ENCODE results near the gene ADGRG3. TPM values are rescaled to one million over a fixed set of nuclear protein-coding genes. Genes with fewer than 3 reads are reported as not detected.

The ADGRG3 gene
- total RNA-seq, 2 experiments from 2014 or later, result not detected

DNA sequence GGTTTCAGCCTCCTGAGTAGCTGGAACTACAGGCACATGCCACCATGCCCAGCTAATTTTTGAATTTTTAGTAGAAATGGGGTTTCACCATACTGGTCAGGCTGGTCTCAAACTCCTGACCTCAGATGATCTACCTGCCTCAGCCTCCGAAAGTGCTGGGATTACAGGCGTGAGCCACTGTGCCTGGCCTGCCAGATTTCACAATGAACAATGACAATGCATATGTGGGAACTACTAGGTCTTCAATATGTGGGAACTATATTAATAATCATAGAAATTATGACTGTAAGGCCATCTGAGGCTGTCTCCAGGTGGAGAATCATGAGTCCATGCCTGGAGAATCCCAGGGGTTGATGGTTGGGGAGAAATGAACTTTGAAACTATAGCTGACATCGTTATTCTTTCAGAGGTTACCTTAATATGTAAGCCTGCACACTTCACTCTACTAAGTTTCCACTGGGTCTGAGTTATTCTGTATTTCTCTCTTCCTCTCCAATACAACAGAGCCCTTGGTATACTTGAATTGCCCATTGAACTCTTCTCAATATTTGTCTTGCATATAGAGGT is 19.3 kb downstream of the ADGRG3 start:
- ChIA-PET POLR2A (interaction anchor here (1.5 kb wide), 1 partner anchor 150 kb away, joined by 4 read pairs; the partner anchor contains the start of gene CCDC102A), CTCF (no interaction called here)
- TF ChIP-seq, protein P1, sequence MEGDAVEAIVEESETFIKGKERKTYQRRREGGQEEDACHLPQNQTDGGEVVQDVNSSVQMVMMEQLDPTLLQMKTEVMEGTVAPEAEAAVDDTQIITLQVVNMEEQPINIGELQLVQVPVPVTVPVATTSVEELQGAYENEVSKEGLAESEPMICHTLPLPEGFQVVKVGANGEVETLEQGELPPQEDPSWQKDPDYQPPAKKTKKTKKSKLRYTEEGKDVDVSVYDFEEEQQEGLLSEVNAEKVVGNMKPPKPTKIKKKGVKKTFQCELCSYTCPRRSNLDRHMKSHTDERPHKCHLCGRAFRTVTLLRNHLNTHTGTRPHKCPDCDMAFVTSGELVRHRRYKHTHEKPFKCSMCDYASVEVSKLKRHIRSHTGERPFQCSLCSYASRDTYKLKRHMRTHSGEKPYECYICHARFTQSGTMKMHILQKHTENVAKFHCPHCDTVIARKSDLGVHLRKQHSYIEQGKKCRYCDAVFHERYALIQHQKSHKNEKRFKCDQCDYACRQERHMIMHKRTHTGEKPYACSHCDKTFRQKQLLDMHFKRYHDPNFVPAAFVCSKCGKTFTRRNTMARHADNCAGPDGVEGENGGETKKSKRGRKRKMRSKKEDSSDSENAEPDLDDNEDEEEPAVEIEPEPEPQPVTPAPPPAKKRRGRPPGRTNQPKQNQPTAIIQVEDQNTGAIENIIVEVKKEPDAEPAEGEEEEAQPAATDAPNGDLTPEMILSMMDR (IDR thresholded peaks at IDR 0.05), result no peak
- H3K36me3 Mint-ChIP-seq (ENCODE audit: low read depth), result no peaks in the 10 kb centered on the region
- ATAC-seq (no peak), DNase-seq (no peak)
- H3K4me3 Mint-ChIP-seq, result no peak overlapping the region
- no peak overlapping the region for H3K27ac Mint-ChIP-seq
- H3K9me3 Mint-ChIP-seq, result no peaks in the 10 kb centered on the region
- H3K4me1 Mint-ChIP-seq (ENCODE audit: low read depth), result peaks cover 20% of the 10 kb centered on the region
- intact Hi-C loops (cut with micrococcal nuclease), result no loop called here
- H3K27me3 Mint-ChIP-seq, result no peaks in the 10 kb centered on the region

DNA sequence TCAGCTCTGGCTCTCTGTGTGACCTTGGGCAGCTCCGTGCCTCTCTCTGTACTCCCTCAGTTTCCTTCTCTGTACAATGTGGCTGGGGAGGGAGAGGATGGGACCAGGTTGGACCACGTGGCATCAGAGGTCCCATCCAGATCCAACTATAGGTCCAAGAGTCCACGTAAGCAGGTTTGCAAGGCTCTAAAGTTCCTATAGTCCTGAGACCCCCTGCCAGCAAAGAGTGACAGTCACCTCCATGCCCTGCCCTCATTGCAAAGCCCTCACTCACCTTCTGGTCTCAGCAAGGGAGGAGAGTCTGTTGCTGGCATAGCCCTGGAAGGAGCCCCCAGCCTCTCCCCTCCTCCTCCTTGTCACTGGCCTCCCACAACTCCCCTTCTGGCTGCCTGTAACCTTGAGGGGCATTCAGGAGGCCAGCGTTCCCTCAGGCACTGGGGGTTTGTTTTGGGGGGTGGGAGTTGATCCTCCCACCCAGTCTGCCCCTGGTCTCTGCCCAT is 20.4 kb downstream of the ADGRG3 start:
- no peak for ATAC-seq
- no peaks in the 10 kb centered on the region for H3K36me3 Mint-ChIP-seq (ENCODE audit: low read depth)
- CTCF ChIA-PET, result interaction anchor here (1.2 to 2.0 kb wide), 2 partner anchors 39 to 40 kb away, joined by 3 to 7 read pairs; no protein-coding TSS in a partner anchor
- no peaks in the 10 kb centered on the region for H3K9me3 Mint-ChIP-seq
- POLR2A ChIA-PET, result no interaction called here
- intact Hi-C loops (cut with micrococcal nuclease), result no loop called here
- peak overlapping the region; percentile 88 for H3K27ac Mint-ChIP-seq
- no peak overlapping the region for H3K4me3 Mint-ChIP-seq
- no peak for DNase-seq
- H3K4me1 Mint-ChIP-seq (ENCODE audit: low read depth), result peaks cover 20% of the 10 kb centered on the region
- TF ChIP-seq, protein P1 (IDR thresholded peaks at IDR 0.05), result no peak
- no peaks in the 10 kb centered on the region for H3K27me3 Mint-ChIP-seq

DNA sequence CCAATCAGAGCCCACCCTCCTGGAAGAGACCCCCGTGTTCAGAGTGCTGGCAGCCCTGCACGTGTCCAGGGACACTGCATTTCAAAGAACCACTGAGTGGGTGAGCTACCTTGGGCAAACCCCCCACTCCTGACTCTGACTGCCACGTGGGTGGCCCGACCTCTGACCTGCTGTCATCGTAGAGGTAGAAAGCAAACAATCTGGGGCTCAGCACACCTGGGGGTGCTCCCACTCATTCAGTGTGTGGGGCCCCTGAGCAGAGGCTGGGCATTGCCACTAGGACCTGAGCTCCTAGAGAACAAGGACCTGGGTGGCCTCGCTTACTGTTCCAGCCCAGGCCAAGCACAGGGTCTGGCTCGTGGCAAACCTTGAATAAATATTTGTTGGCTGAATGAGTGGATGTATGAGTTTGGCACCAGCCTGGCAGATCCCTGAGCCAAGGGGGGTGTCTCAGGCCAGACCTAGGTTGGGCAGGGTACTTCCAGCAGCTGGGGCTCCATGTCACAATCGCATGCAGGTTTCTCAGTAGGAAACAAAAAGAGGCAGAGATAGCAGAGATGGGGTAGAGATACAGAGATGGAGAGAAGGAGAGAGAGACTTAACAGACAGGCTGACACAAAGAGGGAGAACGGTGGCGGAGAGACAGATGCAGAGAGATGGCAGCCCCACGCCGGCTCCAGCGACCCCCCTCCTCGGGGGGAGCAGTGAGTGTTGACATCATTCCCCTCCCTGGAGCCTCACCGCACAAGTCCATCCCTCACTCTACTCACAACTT is 21.1 kb downstream of the ADGRG3 start:
- TF ChIP-seq, protein P1 (IDR thresholded peaks at IDR 0.05), result no peak
- DNase-seq, result no peak
- Mint-ChIP-seq H3K4me3 (peak overlapping the region; percentile 60), H3K27ac (peak overlapping the region; percentile 88), H3K27me3 (no peaks in the 10 kb centered on the region), H3K4me1 (ENCODE audit: low read depth) (peaks cover 20% of the 10 kb centered on the region), H3K36me3 (ENCODE audit: low read depth) (no peaks in the 10 kb centered on the region), H3K9me3 (no peaks in the 10 kb centered on the region)
- ChIA-PET POLR2A (interaction anchor here (1.2 kb wide), 2 partner anchors 21 to 46 kb away, joined by 3 to 4 read pairs; partner anchors contain the start of gene ADGRG3), CTCF (interaction anchor here (1.2 to 2.0 kb wide), 3 partner anchors 40 to 113 kb away, joined by 3 to 11 read pairs (median 7); no protein-coding TSS in a partner anchor)
- peak; percentile 4 for ATAC-seq
- intact Hi-C loops (cut with micrococcal nuclease), result no loop called here

DNA sequence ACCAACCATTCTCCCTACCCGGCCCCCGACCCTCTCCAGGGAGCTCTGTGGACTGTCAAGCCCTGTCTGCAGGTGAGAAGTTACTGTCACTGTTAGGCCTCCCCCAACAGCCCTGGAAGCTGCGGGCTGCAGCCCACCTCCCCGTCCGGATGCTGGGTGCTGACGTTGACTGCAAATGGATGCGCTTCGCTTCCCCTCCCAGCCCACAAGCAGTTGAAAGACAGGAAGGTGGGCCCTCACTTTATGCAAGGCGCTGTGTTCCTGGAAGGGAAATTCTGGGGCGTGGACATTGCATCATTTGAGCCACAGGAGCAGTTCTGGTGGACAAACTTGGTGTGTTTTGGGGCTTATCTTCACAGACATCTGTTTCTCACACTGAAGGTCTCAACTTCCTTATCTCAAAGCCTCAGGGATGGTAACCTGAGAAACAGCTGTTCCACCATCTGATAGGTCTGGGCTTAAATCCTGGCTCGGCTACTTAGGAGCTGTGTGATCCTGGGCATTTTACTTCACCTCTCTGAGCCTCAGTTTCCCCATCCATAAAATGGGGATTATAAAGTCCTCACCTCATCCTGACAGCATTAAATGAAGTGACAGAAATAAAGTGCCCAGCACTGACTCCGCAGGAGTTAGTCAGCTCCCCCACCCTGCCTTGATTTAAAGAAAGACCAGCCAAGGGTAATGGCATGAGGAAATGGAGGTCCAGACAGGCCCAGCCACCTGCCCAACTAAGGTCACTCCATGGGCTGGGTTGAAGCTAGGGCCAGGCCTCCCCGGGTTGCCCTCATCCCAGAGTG is 21.9 kb downstream of the ADGRG3 start:
- DNase-seq, result peak; percentile 74
- Mint-ChIP-seq H3K4me3 (peak overlapping the region; percentile 60), H3K4me1 (ENCODE audit: low read depth) (peaks cover 25% of the 10 kb centered on the region), H3K9me3 (no peaks in the 10 kb centered on the region), H3K27me3 (no peaks in the 10 kb centered on the region), H3K36me3 (ENCODE audit: low read depth) (no peaks in the 10 kb centered on the region), H3K27ac (peak overlapping the region; percentile 88)
- ChIA-PET POLR2A (interaction anchor here (0.7 to 1.2 kb wide), 4 partner anchors 22 to 138 kb away, joined by 3 to 4 read pairs (median 3); partner anchors contain the start of gene ADGRG3), CTCF (interaction anchor here (1.2 to 2.0 kb wide), 3 partner anchors 40 to 114 kb away, joined by 3 to 11 read pairs (median 7); no protein-coding TSS in a partner anchor)
- intact Hi-C loops (cut with micrococcal nuclease), result no loop called here
- ATAC-seq, result peak; percentile 84
- TF ChIP-seq, protein P1 (IDR thresholded peaks at IDR 0.05), result no peak
